Esophagus (tissue), 2 donors: Measurements from ENCODE around the gene ZFYVE28. TPM values are rescaled to one million over a fixed set of nuclear protein-coding genes. Genes with fewer than 3 reads are reported as not detected.
"Not testable (repeated sequence)": the region's sequence is repeated elsewhere in the genome, so short reads cannot be mapped to it uniquely, and the experiment has no call there.

ENCODE experiments used
- H3K27ac ChIP-seq, 2 donors: one replicate each; pipeline ENCODE4 v1.5.1; 2013; ENCODE audit warnings: low read depth in 2 of 2, mild to moderate bottlenecking in 2 of 2, inconsistent platforms in 1 of 2, low read length in 1 of 2, moderate library complexity in 1 of 2
- H3K27me3 ChIP-seq, 2 donors: one replicate each; pipeline ENCODE4 v1.6.1; 2013; ENCODE audit warnings: low read length in 2 of 2, control low read depth in 1 of 2, mild to moderate bottlenecking in 1 of 2; ENCODE audit not compliant: insufficient read depth in 2 of 2, control insufficient read depth in 1 of 2
- H3K36me3 ChIP-seq, 2 donors: one replicate each; pipeline ENCODE4 v1.6.1; 2013; ENCODE audit warnings: low read length in 1 of 2; ENCODE audit not compliant: control insufficient read depth in 2 of 2, insufficient read depth in 2 of 2
- H3K4me1 ChIP-seq, 2 donors: one replicate each; pipeline ENCODE4 v1.6.1; 2013; ENCODE audit warnings: low read length in 1 of 2; ENCODE audit not compliant: control insufficient read depth in 2 of 2, insufficient read depth in 2 of 2
- H3K4me3 ChIP-seq, 2 donors: one replicate each; pipeline ENCODE4 v1.5.1; 2013; ENCODE audit warnings: low read length in 2 of 2, mild to moderate bottlenecking in 2 of 2, low read depth in 1 of 2, moderate library complexity in 1 of 2
- H3K9me3 ChIP-seq, 2 donors: one replicate each; pipeline ENCODE4 v1.6.1; 2013; ENCODE audit warnings: mild to moderate bottlenecking in 2 of 2, low read depth in 1 of 2, low read length in 1 of 2, moderate library complexity in 1 of 2; ENCODE audit not compliant: control insufficient read depth in 2 of 2, insufficient read depth in 1 of 2
- WGBS, 2 donors: extraction: QIAGEN DNeasy Blood & Tissue Kit; methylation state at CpG; one replicate each; pipeline ENCODE4 v1.1.7; 2013; 5-methylcytosine and 5-hydroxymethylcytosine counted together
- polyA plus RNA-seq, 2 donors: library from polyadenylated mRNA; stranded (reverse); fragments of 200-250 nt; gene quantifications; one replicate each; pipeline ENCODE4 v1.2.3, GENCODE V29; 2013
- donor health status: healthy with polysubstance abuse.
- donor health status: Bipolar disorder and iron deficiency.

The ZFYVE28 gene
- polyA plus RNA-seq, 2 donors = 5.2 to 5.4 TPM

DNA sequence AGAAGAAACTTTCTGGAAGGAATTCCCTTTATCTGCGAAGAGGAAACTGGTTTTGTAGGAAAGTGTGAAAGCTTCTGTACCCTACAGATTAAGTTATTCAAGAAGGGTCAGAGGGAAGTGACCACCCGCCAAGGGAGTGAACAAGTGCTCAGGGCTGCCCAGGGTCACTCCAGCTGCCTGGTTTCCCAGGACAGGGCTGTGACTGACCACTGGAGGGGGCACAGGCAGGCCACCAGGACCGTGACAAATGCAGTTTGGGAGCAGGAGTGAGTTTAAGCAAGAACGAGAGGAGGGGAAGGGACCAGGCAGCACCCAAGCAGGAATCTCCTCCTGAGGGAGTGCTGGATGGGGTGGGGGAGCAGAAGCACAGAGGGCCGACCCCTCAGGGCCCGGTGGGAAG is 34.2 kb downstream of the ZFYVE28 start:
- H3K4me3 ChIP-seq = no peak overlapping the region
- peaks cover 0 to 2% of the 10 kb centered on the region in 2 donors for H3K4me1 ChIP-seq
- WGBS, 2 donors = 72 to 78% methylated on average over 6 of the region's 6 CpGs
- H3K27ac ChIP-seq = no peak overlapping the region
- no peaks in the 10 kb centered on the region for H3K27me3 ChIP-seq
- H3K36me3 ChIP-seq = no peaks in the 10 kb centered on the region
- H3K9me3 ChIP-seq = no peaks in the 10 kb centered on the region

DNA sequence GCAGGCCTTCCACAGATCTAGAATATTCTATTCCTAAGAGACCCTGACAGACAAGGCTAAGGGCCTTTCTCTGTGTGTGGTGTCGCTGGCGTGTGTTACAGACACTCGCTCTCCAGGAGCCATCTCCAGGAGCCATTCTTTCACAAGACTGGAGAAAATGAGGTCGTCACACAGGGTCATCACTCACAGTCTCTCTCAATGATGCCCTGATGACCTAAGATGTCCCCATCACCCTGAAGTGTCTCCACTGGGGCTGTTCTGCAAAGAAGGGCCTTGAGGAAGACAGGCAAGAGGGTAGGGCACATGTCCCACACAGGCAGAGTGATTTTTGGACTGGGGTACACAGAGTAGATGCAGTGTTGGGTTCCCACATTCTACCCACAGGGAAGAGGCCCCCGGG is 34.7 kb downstream of the ZFYVE28 start:
- no peaks in the 10 kb centered on the region for H3K36me3 ChIP-seq
- no peak overlapping the region for H3K4me3 ChIP-seq
- H3K27me3 ChIP-seq = no peaks in the 10 kb centered on the region
- no peak overlapping the region for H3K27ac ChIP-seq
- H3K4me1 ChIP-seq = peaks cover 0 to 2% of the 10 kb centered on the region in 2 donors
- H3K9me3 ChIP-seq = no peaks in the 10 kb centered on the region
- 89% methylated on average over 5 of the region's 5 CpGs for WGBS, 2 donors

DNA sequence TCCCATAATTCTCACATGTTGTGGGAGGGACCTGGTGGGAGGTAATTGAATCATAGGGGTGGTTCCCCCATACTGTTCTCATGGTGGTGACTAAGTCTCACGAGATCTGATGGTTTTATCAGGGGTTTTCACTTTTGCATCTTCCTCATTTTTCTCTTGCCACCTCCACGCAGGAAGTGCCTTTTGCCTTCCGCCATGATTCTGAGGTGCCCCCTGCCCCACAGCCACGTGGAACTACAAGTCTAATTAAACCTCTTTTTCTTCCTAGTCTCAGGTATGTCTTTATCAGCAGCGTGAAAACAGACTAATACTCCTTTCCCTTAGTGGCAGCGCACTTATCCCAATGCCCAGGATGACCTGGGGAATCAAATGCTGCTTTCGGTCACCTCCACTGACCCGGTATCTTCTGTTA is 35.2 kb downstream of the ZFYVE28 start:
- WGBS, 2 donors = 82 to 86% methylated on average over 8 of the region's 8 CpGs
- H3K36me3 ChIP-seq, H3K4me3 ChIP-seq, H3K9me3 ChIP-seq, H3K4me1 ChIP-seq, H3K27ac ChIP-seq, H3K27me3 ChIP-seq: not testable (repeated sequence)

DNA sequence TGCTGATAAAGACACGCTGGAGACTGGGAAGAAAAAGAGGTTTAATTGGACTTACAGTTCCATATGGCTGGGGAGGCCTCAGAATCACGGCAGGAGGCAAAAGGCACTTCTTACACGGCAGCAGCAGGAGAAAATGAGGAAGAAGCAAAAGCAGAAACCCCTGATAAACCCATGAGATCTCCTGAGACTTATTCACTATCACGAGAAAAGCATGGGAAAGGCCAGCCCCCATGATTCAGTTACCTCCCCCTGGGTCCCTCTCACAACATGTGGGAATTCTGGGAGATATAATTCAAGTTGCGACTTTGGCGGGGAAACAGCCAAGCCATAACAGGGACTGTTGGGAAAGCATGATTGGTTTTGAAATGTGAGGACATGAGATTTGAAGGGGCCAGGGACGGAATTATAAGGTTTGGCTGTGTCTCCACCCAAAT is 35.7 kb downstream of the ZFYVE28 start:
- H3K4me1 ChIP-seq, H3K9me3 ChIP-seq, H3K36me3 ChIP-seq, H3K27ac ChIP-seq, H3K4me3 ChIP-seq, H3K27me3 ChIP-seq: not testable (repeated sequence)
- WGBS, 2 donors = 82 to 83% methylated on average over 7 of the region's 7 CpGs

DNA sequence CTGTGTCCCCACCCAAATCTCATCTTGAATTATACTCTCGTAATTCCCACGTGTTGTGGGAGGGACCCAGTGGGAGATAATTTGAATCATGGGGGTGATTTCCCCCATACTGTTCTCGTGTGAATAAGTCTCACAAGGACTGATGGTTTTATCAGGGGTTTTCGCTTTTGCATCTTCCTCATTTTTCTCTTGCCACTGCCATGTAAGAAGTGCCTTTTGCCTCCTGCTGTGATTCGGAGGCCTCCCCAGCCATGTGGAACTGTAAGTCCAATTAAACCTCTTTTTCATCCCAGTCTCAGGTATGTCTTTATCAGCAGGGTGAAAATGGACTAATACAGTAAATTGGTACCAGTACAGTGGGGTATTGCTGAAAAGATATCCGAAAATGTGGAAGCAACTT is 37.9 kb downstream of the ZFYVE28 start:
- 78 to 80% methylated on average over 6 of the region's 6 CpGs for WGBS, 2 donors
- not testable (repeated sequence) for H3K4me3 ChIP-seq, H3K36me3 ChIP-seq, H3K27ac ChIP-seq, H3K9me3 ChIP-seq, H3K27me3 ChIP-seq, H3K4me1 ChIP-seq

DNA sequence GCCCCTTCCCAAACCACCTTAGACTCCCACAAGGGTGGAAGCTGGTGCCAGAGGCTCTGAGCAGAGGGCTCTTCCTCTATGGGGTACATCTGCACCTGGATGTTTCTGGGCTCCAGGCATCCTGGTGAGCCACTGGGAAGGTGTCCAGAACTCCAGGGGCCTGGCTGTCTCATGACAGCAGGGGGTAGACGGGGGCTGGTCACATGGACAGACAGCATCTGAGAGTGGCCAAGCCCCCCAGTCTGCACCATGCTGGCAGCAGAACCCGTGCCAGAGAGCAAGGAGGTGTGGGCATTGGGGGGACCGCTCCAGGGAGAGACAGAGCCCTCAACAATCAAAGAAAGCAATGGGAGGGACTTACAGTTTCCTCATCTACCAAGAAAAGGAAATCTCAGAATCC is 39.5 kb downstream of the ZFYVE28 start:
- Histone ChIP-seq H3K4me1 (no peaks in the 10 kb centered on the region), H3K9me3 (no peaks in the 10 kb centered on the region), H3K4me3 (no peak overlapping the region), H3K27ac (no peak overlapping the region), H3K36me3 (no peaks in the 10 kb centered on the region), H3K27me3 (no peaks in the 10 kb centered on the region)
- WGBS, 2 donors = 66 to 78% methylated on average over 3 of the region's 3 CpGs

DNA sequence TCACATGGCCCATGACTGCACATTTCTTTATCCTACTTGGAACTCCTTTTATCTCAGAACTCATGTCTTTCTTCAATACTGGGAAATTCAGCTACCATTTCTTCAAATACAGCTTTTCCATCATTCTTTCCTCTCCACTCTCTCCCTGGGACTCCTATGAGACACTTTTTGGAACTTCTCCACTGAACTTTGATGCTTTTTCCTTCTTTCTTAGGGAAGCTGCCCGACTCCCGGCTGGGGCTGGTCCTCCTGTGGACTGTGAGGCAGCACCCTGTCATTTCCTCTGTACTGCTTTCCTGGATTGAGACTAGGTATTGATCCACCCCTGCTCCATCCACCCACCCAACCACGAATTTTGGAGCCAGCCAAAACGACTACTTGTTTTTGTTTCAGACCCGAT is 40.0 kb downstream of the ZFYVE28 start:
- no peaks in the 10 kb centered on the region for H3K4me1 ChIP-seq
- no peak overlapping the region for H3K27ac ChIP-seq
- 74 to 79% methylated on average over 5 of the region's 5 CpGs for WGBS, 2 donors
- no peaks in the 10 kb centered on the region for H3K36me3 ChIP-seq
- H3K27me3 ChIP-seq = no peaks in the 10 kb centered on the region
- no peak overlapping the region for H3K4me3 ChIP-seq
- H3K9me3 ChIP-seq = no peaks in the 10 kb centered on the region

DNA sequence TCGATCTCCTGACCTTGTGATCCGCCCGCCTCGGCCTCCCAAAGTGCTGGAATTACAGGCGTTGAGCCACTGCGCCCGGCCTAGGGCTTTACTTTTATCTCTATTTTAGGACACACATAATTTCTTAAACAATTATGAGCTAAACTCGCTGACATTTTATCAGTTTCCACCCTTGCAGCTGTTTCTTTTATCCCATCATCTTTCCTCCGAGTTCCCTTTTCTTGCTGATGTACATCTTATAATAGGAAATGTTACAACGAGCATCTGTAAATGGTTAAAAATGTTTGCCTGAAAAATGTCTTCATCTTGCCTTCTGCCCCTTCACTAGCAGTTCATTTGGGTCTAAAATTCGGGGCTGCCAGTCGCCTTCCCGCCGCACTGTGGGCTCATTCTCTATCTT is 41.2 kb downstream of the ZFYVE28 start:
- Histone ChIP-seq H3K4me1 (no peaks in the 10 kb centered on the region), H3K36me3 (no peaks in the 10 kb centered on the region), H3K27ac (no peak overlapping the region), H3K4me3 (no peak overlapping the region), H3K27me3 (no peaks in the 10 kb centered on the region), H3K9me3 (no peaks in the 10 kb centered on the region)
- WGBS, 2 donors = 87% methylated on average over 14 of the region's 14 CpGs

DNA sequence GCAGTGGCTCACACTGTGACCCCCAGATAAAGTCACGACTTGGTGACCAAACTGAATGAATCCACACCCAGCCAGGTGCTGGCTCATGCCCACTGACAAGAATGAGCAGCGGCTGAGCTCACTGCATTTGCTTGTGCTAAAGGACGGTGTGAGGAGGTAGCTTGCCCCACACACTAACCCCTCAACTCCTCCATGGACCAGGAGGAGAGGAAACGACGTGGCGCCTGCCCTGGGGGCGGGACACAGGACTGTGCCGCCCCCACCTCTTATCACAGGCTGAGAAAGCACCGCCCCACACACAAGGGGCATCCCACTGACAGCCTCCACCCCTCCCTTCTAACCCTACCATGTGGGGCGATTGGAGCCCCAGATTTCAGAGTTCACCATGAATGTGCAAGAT is 43.0 kb downstream of the ZFYVE28 start:
- H3K36me3 ChIP-seq = no peaks in the 10 kb centered on the region
- no peaks in the 10 kb centered on the region for H3K27me3 ChIP-seq
- no peaks in the 10 kb centered on the region for H3K9me3 ChIP-seq
- H3K27ac ChIP-seq = no peak overlapping the region
- WGBS, 2 donors = 71 to 74% methylated on average over 10 of the region's 10 CpGs
- H3K4me1 ChIP-seq = no peaks in the 10 kb centered on the region
- no peak overlapping the region for H3K4me3 ChIP-seq

DNA sequence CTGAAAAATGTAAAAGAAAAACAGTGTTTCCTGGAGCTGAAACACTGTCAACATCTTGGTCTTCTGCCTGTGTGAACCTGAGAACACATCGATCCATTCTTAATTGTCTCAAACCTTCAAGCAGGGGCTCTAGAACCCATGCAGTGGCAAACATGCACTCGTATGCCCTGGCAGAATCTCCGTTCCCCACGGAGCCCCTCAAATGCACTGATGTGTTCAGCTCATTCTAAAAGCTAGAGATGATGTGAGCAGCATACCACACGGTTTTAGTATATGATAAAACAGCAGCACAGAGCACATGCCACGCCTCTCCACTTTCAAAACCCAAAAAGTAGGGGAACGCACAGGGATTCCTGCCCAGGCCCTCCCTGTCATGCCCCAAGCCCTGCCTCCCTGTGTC is 44.9 kb downstream of the ZFYVE28 start:
- H3K36me3 ChIP-seq = no peaks in the 10 kb centered on the region
- no peaks in the 10 kb centered on the region for H3K9me3 ChIP-seq
- H3K27ac ChIP-seq = no peak overlapping the region
- no peaks in the 10 kb centered on the region for H3K4me1 ChIP-seq
- no peaks in the 10 kb centered on the region for H3K27me3 ChIP-seq
- 82 to 85% methylated on average over 7 of the region's 7 CpGs for WGBS, 2 donors
- H3K4me3 ChIP-seq = no peak overlapping the region
